Osteoblast (primary cell): ENCODE measurements around the gene LRMDA. TPM values are rescaled to one million over a fixed set of nuclear protein-coding genes. Genes with fewer than 3 reads are reported as not detected.

ENCODE experiments used
- DNase-seq: peaks from one replicate; pipeline ENCODE4 v3.0.0; 2011; ENCODE audit warnings: low spot score, mixed read lengths; ENCODE audit not compliant: insufficient read length; ENCODE audit errors: missing footprints
- H2AFZ ChIP-seq: 2 replicates; pipeline ENCODE4 v1.6.0; 2011; ENCODE audit warnings: mild to moderate bottlenecking, low read length
- H3K27ac ChIP-seq: 2 replicates; pipeline ENCODE4 v1.5.1; 2011; ENCODE audit warnings: mild to moderate bottlenecking, low read depth, low read length, moderate library complexity
- H3K27me3 ChIP-seq: 2 replicates; pipeline ENCODE4 v1.6.0; 2012; ENCODE audit warnings: mild to moderate bottlenecking, control low read depth, inconsistent platforms, low read length, moderate library complexity; ENCODE audit not compliant: insufficient read depth
- H3K36me3 ChIP-seq: 2 replicates; pipeline ENCODE4 v1.5.1; 2011; ENCODE audit warnings: mild to moderate bottlenecking, low read length, control low read depth, moderate library complexity; ENCODE audit not compliant: insufficient read depth
- H3K4me1 ChIP-seq: 2 replicates; pipeline ENCODE4 v1.5.1; 2011; ENCODE audit warnings: mild to moderate bottlenecking, low read length, control low read depth, moderate library complexity; ENCODE audit not compliant: insufficient read depth
- H3K4me2 ChIP-seq: 2 replicates; pipeline ENCODE4 v1.6.0; 2011; ENCODE audit warnings: mild to moderate bottlenecking, low read length; ENCODE audit not compliant: insufficient read depth
- H3K4me3 ChIP-seq: fragments of 200-600 bp; sonication (generic); 3 replicates; pipeline ENCODE4 v1.5.1; 2012; ENCODE audit warnings: mild to moderate bottlenecking, low read length, inconsistent platforms; ENCODE audit not compliant: insufficient read depth
- H3K79me2 ChIP-seq: 2 replicates; pipeline ENCODE4 v1.6.0; 2012; ENCODE audit warnings: mild to moderate bottlenecking, low read length, control low read depth, inconsistent platforms; ENCODE audit not compliant: insufficient read depth
- H3K9me3 ChIP-seq: 2 replicates; pipeline ENCODE4 v1.5.1; 2011; ENCODE audit warnings: low read depth, low read length, control low read depth
- H4K20me1 ChIP-seq: 2 replicates; pipeline ENCODE4 v1.6.0; 2012; ENCODE audit warnings: mild to moderate bottlenecking, low read length, control low read depth; ENCODE audit not compliant: insufficient read depth
- CTCF ChIP-seq: IDR thresholded peaks from 2 replicates; pipeline ENCODE4 v1.5.1; 2011; ENCODE audit warnings: mild to moderate bottlenecking, low read depth, low read length, moderate library complexity; ENCODE audit errors: extremely low read depth
- total RNA-seq: library from RNA; depleted of rRNA; stranded (reverse); fragments of >200 nt; gene quantifications from 2 replicates; pipeline ENCODE4 v1.2.3, GENCODE V29; 2012

LRMDA gene
- total RNA-seq, 1 donor = 18.5 TPM

DNA sequence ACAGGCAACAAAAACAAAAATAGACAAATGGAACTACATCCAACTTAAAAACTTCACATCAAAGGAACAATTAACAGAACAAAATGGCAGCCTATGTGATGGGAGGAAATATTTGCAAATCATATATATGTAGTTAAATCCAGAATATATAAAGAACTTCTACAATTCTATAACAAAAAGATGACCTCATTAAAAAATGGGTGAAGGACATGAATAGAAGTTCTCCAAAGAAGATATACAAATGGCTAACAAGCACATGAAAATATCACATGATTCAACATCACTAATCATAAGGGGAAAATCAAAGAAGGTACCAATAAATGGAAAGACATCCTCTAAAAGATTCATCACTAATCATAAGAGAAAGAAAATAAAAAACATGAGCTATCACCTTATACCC lies 416.1 kb downstream of the LRMDA start:
- Histone ChIP-seq H3K79me2 (no peaks in the 10 kb centered on the region), H3K27me3 (no peaks in the 10 kb centered on the region), H3K4me1 (no peaks in the 10 kb centered on the region), H3K9me3 (no peaks in the 10 kb centered on the region), H4K20me1 (no peaks in the 10 kb centered on the region), H3K4me2 (no peak overlapping the region), H3K4me3 (no peak overlapping the region), H2AFZ (no peak overlapping the region), H3K27ac (no peak overlapping the region), H3K36me3 (no peaks in the 10 kb centered on the region)
- no peak for TF ChIP-seq CTCF
- no peak for DNase-seq

- H3K4me2 ChIP-seq = no peak overlapping the region
- DNase-seq = no peak
Measured at GRCh38 chr10:75851580-75852345, 420.3 kb downstream of the LRMDA start.

GRCh38 chr10:75852851-75853484 lies 421.5 kb downstream of the LRMDA start:
- no peak overlapping the region for H2AFZ ChIP-seq
- TF ChIP-seq CTCF = peak; percentile 48
- no peak for DNase-seq
- H3K27ac ChIP-seq = no peak overlapping the region
- H3K36me3 ChIP-seq = no peaks in the 10 kb centered on the region
- H3K27me3 ChIP-seq = no peaks in the 10 kb centered on the region
- no peaks in the 10 kb centered on the region for H4K20me1 ChIP-seq
- H3K79me2 ChIP-seq = no peaks in the 10 kb centered on the region
- no peaks in the 10 kb centered on the region for H3K4me1 ChIP-seq
- H3K9me3 ChIP-seq = no peaks in the 10 kb centered on the region
- no peak overlapping the region for H3K4me2 ChIP-seq
- H3K4me3 ChIP-seq = no peak overlapping the region

More at GRCh38 chr10:75851580-75852345, 420.3 kb downstream of the LRMDA start:
- Histone ChIP-seq H2AFZ (no peak overlapping the region), H3K27me3 (no peaks in the 10 kb centered on the region), H3K36me3 (no peaks in the 10 kb centered on the region), H3K79me2 (no peaks in the 10 kb centered on the region), H4K20me1 (no peaks in the 10 kb centered on the region), H3K27ac (no peak overlapping the region), H3K4me3 (no peak overlapping the region), H3K4me1 (no peaks in the 10 kb centered on the region), H3K9me3 (no peaks in the 10 kb centered on the region)
- TF ChIP-seq CTCF = no peak

GRCh38 chr10:75857269-75857846 lies 425.9 kb downstream of the LRMDA start:
- DNase-seq = peak; percentile 27
- Histone ChIP-seq H2AFZ (no peak overlapping the region), H3K79me2 (no peaks in the 10 kb centered on the region), H3K4me2 (no peak overlapping the region), H3K4me3 (no peak overlapping the region), H3K27me3 (no peaks in the 10 kb centered on the region), H4K20me1 (no peaks in the 10 kb centered on the region), H3K9me3 (no peaks in the 10 kb centered on the region), H3K27ac (no peak overlapping the region), H3K36me3 (no peaks in the 10 kb centered on the region), H3K4me1 (no peaks in the 10 kb centered on the region)
- no peak for TF ChIP-seq CTCF
